Stimulated activated CD8-positive, alpha-beta memory T cell treated with anti-CD3 and anti-CD28 coated beads, Interleukin-15, amount 100 ng/mL, for 48 hours (primary cell): ENCODE measurements around the gene AMBRA1.

Experiments used
- DNase-seq, 2 donors: peaks; one replicate each; pipeline ENCODE4 v3.0.0-alpha.2; 2020; ENCODE audit warnings: low read depth in 2 of 2

Gene AMBRA1

DNA sequence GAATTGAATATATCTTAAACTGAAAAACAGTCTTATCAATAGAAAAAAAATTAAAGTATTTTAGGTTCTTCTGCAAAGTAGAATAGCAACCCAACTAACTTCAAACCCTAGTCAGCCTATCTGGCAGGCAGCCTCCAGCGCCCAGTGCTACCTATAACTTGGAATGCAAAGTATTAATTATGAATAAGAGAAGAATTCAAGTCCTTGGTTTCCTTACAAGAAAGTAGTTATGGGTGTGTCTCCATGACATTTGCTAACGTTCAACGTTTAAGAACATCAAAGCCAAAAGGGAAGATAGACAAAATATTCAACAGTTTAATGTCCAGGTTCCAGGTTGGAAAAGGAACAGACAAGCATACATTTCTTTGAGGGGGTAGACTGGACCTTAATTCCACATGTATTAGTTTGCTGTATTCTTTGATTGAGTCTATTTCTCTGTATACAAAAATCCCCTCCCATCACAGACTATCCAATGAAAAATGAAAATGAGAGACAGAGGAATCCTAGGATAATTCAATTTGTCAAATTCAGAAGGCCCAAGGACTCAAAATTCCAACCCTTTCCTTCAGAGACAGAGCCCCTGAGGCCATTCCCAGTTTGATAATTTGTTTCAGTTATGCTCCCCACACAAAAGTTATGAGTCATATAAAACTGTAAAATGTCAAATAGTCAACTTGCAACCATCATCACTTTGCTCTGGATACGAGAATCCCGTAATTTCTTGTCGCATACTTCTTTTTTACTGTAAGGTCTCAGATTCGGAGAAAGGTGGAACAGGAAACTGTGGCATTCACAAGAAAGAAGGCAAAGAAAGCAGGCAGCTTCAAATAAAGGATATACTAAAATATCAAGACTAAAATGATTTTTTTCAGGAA, 118.5 kb downstream of the AMBRA1 start:
- DNase-seq = no peak

DNA sequence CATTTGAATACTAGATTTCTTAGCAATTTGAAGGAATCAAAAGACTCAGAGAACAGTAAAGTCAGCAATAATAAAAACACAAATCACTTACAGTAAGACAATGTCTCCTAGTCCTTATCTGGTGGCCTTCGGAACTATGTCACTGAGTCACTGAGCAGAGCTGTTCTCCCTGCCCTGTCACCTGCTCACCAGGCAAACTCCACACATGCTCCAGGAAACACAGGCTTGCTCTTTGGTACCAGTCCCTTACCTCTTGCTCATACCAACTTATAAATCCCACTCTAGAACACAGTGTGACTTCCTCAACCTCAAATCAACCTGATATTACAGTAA, 121.2 kb downstream of the AMBRA1 start:
- DNase-seq = no peak

DNA sequence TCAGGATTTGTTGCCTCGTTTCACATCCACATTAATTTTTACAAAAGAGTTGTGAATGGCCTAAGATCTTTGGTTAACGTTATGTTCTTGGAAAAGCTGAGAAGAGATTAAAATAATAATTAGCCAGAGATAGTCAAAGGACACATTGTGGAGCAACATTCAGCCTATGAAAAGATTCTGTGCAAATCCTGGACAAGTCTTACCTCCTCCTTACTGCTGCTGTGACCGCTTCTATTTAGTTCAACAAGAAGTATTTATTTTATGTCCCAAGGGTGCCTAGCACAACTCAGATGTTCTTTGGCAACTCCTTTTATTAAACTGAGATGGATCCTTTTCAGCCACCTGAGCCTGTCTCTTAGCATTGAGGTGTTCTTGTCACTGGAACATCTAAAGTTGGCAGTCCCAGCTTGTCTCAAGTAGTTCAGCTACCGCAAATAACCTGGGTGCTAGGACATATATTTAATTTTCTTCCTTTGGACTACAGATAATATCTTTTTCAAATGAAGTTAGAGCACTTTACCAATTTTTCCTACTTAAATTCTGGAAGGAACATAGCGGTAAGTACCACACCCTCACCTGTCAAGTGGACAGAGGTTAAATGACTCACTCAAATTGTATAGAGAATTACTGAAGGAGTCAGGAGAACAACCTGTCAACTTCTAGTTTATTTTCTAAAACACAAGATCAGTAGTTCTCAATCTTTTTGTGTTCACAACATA, 121.7 kb downstream of the AMBRA1 start:
- DNase-seq = no peak

DNA sequence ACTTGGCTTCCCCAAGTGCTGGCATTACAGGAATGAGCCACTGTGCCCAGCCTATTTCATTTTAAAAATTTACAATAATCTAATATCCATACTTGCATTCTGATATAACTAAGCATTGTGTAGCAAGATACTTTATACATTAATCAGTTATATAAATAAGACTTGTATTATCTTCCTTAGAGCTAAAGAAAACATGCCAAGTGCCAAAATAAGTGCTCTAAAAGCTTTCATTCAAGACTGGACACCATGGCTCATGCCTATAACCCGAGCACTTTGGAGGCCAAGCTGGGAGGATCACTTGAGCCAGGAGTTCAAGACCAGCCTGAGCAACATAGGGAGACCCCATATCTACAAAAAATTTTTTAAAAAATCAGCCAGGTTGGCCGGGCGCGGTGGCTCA, 123.9 kb downstream of the AMBRA1 start:
- no peak for DNase-seq

DNA sequence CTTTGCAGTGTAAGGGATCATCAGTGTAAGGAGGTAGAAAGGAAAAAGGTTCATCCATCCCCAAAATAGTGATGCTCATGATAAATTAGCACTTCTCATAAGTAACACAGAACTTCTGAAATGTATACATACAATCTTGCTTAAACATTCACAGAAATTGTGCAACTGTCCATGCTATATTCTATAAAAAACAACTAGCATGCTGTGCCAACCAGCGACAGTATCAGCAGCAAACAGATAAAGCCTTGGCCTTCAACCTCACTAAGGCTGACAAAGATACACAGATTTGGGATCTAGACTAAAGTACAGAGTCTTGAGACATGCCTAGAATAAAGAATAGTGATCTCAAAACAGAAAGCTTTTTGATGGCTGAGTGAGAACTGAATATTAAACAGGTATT, 128.1 kb downstream of the AMBRA1 start:
- no peak for DNase-seq

DNA sequence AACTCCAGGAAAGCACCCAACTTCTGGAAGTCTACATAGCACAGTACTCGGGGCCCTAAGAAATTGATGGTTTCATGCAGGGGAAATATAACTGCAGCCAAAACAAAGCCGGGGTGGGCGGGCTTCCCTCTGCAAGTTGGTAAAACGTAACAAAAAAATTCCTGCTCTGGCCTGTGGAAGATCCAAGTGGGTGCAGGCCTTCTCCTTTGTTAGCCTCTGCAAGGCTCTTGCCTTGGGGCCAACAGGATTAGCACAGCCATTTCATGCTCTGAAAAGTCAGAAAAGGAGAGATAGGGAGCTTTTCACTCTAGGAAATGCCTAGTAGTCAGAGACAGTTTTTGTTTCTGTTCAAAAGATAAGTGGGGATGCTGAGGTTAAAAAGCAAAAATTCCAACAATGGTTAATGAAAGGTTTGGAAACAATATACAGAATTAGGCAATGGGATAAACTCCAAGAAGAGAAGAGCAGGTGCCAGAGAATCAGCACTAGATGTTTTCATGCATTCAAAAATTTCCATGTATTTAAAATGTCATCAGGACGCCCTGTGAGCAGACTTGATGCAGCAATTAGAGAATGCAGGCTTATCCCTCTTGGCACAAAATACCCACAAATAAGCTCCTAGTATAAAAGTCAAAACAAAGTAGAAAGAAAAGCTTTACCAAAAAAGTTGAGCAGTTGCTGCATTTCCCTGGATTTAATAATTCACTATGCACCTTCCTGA, 130.0 kb downstream of the AMBRA1 start:
- DNase-seq = no peak

DNA sequence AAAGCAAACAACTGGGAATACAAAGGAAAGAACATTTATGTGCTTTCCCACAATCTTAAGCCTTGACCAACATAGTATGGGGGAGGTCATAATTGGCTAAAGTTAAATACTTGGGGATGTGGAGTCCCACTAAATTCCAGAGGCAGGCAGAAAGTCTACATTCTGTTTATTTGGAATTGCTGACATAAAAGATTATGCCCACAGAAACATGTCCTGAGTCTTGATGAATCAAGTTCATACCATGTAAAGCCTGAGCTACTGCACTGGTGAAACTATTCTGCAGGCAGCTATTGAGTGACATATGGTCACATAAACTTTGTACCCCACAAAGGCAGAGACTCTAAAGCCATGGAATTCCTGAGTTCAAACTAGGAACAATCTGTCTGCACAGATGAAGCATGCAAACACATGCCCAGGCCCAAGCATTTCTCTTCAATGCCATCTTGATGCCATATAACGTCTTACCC, 132.3 kb downstream of the AMBRA1 start:
- DNase-seq = no peak

DNA sequence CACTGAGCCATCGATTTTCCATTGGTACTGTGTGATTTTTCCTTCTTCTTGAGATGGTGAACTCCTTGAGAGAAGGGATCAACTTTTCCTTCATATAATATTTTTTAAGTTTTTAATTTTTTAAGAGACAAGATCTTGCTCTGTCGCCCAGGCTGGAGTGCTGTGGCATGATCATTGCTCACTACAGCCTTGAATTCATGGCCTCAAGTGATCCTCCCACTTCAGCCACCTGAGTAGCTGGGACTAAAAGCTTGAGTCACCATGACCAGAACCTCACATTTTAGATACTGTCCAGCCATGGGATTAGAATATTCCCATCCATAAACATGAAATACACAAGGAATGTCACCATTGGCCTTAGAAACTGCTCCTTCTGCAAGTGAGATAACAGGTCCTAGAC, 135.3 kb downstream of the AMBRA1 start:
- no peak for DNase-seq

DNA sequence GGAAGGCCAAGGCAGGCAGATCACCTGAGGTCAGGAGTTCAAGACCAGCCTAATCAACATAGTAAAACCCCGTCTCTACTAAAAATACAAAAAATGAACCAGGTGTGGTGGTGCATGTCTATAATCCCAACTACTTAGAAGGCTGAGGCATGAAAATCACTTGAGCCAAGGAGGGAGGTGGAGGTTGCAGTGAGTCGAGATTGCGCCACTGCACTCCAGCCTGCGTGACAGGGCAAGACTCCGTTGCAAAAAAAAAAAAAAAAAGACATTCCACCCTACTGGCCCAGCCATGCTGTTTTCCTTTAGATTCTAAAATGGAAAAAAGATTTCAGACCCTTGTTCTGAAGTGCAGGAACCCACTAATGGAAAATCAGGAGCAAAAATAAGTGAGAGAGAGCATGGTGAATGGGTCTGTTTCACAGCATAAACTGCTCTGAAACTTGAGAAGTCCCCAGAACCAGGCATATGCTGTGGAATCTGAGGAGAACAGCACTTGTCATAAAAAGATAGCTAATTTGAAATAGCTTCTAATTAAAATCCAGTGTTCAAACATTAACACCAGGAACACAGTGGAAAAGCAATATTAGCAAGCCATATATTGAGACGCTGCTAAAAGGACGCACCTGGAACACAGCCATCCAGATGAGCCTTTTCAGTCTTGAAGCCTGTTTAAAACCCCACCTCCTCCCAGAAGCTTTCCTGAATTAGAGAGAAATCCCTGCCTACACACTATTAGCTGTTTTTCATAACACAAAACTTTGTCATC, 136.0 kb downstream of the AMBRA1 start:
- DNase-seq = no peak

DNA sequence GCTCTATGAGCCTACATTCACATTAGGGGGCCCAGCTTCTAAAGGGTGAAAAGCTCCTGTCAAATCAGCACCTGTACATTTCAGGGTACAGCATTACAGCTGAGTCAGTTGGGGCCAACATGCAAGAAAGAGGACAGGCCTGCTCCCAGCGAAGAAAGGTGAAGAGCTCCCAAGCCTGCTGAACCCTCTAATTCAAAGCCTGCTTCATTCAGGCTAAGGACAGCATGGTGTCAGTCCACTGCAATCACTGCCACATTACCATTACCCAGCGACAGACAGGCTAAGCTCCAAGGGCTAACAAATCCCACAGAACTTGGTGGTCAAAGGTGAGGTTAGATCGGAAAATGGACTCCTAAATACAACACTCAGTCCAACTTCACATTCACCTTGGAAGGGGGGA, 136.8 kb downstream of the AMBRA1 start:
- no peak for DNase-seq

DNA sequence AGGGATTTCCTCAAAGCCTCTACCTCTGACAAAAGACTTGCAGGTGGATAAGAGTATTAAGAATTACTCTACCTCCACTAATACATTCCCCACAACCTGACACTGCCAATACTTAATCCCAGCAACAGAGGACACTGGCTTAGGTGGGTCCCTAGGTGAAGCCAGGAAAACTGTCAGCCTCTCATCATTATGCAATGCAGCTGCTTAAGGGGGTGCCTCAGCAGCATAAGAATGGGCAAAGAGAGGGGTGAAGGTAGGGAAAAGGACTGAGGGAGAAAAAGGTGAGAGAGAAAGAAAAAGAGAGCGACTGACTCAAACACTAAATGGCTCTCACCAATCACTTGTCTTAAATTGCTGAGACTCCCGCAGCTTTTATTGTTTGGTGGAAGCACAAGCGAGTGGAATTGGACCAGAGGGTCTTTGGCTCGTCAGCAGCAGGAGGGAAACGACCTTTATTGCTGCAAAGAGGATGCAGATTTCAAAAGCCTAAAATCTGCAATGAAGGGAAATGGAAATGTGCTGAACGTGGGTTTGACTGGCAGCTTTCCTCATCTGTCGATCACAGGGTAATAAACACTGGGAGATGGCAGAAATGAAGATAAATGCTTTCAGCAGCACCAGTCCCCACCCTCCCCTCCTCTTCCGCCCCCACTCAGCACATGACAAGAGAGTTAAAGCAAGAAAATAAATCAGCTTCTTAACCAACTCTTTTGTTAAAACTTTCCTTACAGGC, 137.4 kb downstream of the AMBRA1 start:
- DNase-seq = no peak

DNA sequence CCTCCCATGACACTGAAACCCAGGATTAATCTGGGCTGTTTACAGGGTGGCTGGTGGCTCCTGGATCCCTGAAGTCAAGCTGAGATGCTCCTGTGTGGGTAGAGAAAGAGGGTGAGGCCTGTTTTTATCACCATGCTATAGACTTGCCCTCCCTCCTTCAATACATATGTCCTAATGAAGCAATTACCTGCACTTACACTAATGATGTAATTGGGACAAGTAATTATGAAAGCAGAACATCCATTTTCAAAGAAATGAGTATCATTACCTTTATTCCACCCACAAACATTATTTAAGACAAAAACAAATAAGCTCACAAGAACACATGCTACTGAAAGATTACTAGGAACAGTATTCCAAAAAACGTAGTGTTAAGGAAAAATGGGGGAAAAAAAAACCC, 138.0 kb downstream of the AMBRA1 start:
- no peak for DNase-seq

DNA sequence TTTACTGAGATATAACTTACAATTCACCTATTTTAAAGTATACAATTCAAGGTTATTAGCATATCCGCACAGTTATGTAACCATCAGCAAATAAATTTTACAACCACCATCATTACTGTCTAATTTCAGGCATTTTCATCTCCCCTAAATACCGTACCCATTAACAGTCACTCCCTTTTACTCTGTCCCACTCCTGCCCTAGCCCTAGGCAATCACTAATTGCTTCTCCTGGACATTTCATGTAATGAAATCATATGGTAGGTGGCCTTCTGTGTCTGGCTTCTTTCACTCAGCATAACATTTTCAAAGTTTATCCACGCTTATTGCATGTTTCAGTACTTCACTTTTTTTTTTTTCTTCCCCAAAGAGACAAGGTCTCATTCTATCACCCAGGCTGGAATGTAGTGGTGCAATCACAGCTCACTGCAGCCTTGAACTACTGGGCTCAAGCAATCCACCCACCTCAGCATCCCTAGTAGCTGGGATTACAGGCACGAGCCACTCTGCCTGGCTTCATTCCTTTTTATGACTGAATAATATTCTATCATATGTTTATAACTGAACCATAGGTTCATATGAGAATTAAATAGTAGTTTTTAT, 140.8 kb downstream of the AMBRA1 start:
- DNase-seq = no peak

DNA sequence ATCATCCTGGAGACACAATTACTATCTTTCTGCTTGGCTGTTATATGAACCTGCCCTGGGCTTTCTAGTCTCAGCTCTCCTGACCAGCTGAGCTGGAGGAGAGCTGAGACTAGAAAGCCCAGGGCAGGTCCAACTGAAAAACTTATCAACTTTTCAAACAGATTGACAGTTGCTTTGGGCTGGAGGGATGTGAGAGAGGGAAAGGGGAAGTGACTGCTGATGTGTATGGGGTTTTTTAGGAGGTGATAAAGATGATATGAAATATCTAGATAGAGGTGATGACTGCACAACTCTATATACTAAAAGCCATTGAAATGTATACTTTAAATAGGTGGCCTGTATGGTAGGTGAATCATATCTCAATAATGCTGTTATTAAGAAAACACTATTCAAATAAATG, 142.1 kb downstream of the AMBRA1 start:
- DNase-seq = no peak

DNA sequence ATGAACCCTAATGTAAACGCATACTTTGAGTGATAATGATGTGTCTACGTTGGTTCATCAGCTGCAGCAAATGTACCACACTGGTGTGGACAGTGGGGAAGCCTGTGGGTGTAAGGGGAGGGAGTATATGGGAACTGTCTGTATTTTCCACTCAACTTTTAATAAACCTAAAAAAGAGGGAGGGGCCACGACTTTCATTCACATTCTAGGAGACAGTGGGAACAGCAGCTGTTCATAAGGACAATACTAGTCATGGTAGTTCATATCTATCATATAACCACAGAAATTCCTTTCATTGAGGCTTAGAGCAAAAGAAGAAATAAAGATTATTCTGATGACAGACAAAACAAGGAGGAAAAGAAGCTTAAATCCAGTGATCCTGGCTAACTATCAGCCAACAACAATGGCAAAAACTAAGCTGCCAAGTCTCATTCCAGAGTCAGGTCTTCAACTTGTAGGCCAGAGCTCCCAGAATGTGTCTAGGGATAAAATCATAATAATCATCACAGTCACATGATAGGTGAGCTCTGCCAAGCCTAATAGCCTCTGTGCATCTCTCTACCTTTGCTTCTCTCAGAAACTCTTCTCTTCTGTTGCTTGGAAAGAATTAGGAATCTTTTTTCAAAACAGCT, 142.9 kb downstream of the AMBRA1 start:
- DNase-seq = no peak

DNA sequence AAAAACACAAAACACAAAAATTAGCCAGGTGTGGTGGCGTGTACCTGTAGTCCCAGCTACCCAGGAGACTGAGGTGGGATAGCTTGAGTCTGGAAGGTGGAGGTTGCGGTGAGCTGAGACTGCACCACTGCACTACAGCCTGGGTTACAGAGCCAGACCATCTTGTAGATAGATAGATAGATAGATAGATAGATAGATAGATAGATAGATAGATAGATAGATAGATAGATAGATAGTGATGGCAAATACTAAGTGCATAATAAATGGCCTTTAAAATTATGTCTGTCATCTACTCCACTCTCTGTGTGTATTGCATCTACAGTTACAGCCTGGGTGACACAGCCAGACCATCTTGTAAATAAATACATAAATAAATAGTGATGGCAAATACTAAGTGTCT, 146.3 kb downstream of the AMBRA1 start:
- no peak for DNase-seq

DNA sequence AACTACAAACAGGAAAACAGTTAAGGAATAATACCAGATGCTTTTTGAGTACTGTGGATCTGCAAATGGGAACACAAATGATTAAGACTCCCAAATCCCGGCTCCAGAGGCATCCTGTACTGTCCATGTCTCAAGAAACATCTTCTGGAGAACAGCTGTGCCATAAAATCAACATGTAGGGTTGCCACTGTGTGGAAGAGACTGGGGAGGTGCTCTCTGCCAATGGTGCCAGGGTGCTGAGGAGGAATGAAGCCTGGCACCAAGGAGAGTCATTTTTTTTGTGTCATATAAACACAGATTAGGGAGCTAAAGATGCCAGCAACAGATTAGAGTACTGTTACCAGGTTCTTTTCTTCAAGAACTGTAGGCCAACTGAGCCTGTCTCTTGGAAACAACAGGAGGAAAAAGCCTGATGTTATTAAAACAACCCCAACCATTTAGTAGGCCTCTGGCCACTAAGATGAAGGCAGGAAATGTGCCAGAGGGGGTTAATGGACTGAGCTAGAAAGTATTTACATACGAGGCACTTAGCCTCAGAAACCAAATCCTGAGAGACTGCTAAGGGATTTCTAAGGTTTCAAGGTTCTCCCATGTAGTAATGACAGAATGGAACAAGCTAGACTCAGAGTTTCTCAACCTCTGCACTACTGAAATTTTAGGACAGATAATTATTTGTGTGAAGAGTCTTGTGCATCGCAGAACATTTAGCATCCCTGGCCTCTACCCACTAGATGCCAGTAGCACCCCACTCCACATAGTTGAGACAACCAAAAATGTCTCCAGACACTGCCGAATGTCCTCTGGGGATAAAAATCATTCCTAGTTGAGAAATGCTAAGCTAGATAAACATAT, 147.7 kb downstream of the AMBRA1 start:
- no peak for DNase-seq

DNA sequence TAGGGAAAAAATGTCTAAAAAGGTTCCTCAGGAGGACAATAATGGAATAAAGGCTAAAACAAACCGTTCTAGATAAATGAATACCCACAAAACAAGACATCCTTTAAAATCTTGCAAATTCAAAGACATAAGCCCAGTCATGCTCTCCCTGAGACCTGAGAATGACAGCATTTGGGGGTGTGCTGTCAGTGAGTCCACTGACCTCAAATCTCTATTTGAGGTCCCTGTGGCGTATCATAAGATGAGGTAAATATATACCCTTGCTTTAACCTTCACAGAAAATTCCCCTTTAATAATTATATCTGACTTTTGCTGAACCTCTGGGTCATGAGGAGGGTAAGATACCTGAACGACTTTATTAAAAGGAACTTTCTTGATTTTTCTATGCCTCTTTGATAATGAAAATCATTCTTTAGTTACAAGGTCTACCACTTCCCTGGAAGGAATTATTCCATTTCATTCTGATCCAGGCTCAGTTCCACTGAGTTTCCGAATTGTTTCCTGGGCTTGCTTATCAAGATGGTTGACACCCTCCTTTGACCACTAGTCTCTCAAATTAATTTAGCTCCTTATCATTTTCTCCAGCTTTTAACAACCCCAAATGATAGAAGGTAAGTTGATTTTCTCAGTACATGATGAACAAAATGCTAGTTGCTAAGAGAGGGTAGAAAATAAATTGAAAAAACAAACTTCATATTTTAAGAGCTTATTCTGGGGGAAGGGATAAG, 148.5 kb downstream of the AMBRA1 start:
- DNase-seq = no peak

DNA sequence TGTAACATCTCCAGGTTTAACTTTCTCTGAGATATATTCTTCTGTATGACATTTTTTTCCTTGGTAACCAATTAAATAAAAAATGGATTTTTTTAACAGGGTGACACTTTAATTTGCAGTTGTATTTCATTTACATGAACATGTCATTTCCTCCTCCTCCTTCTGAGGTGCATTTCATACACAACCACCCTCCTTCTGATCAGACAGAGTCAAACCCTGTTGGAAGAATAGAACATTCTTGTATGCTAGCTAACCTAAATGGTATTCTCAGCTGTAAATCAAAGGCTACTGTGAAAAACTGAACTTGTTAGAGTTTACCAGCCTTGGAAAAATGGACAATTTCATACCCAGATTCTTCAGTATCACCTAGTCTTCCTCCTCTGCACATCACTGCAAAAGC, 149.5 kb downstream of the AMBRA1 start:
- DNase-seq = no peak
